ENCODE measurements around the gene DSTYK.
A peak's percentile ranks its signal among the peaks of the same experiment; 100 is the strongest.

The DSTYK gene

GRCh38 chr1:205249651-205250050, 38.1 kb upstream of the DSTYK start:
- peaks cover 10% of the 10 kb centered on the region for H3K4me1 Mint-ChIP-seq
- H3K9me3 Mint-ChIP-seq = no peaks in the 10 kb centered on the region
- peak overlapping the region in 2 of 3 experiments; percentile 30 to 67 for H3K27ac Mint-ChIP-seq
- no peak for TF ChIP-seq CTCF (IDR thresholded peaks at IDR 0.05; ENCODE audit: unreplicated experiment in 3 of 3)
- H3K4me3 Mint-ChIP-seq = peak overlapping the region in 1 of 3 experiments; percentile 71
- no peaks in the 10 kb centered on the region for H3K36me3 Mint-ChIP-seq (ENCODE audit: low read depth)
- no peaks in the 10 kb centered on the region for H3K27me3 Mint-ChIP-seq (ENCODE audit: low read depth)

GRCh38 chr1:205248793-205249601, 37.5 kb upstream of the DSTYK start:
- H3K27ac Mint-ChIP-seq = peak overlapping the region in 2 of 3 experiments; percentile 67 to 76
- no peaks in the 10 kb centered on the region for H3K27me3 Mint-ChIP-seq (ENCODE audit: low read depth)
- H3K9me3 Mint-ChIP-seq = no peaks in the 10 kb centered on the region
- H3K4me1 Mint-ChIP-seq = peaks cover 4% of the 10 kb centered on the region
- H3K4me3 Mint-ChIP-seq = peak overlapping the region in 2 of 3 experiments; percentile 14 to 75
- no peak for TF ChIP-seq CTCF (IDR thresholded peaks at IDR 0.05; ENCODE audit: unreplicated experiment in 3 of 3)
- H3K36me3 Mint-ChIP-seq (ENCODE audit: low read depth) = no peaks in the 10 kb centered on the region

- H3K9me3 Mint-ChIP-seq = no peaks in the 10 kb centered on the region
- H3K27ac Mint-ChIP-seq = peak overlapping the region in 2 of 3 experiments; percentile 67
- peaks cover 5% of the 10 kb centered on the region for H3K4me1 Mint-ChIP-seq
- H3K36me3 Mint-ChIP-seq (ENCODE audit: low read depth) = peaks cover 4% of the 10 kb centered on the region
- no peaks in the 10 kb centered on the region for H3K27me3 Mint-ChIP-seq (ENCODE audit: low read depth)
- peak overlapping the region in 2 of 3 experiments; percentile 57 to 75 for H3K4me3 Mint-ChIP-seq
- no peak for TF ChIP-seq CTCF (IDR thresholded peaks at IDR 0.05; ENCODE audit: unreplicated experiment in 3 of 3)
Observed at GRCh38 chr1:205247130-205247921, 35.8 kb upstream of the DSTYK start.

- Mint-ChIP-seq H3K4me1 (peaks cover 8% of the 10 kb centered on the region), H3K27ac (peak overlapping the region in 2 of 3 experiments; percentile 74 to 95), H3K9me3 (no peaks in the 10 kb centered on the region), H3K27me3 (ENCODE audit: low read depth) (no peaks in the 10 kb centered on the region), H3K4me3 (peak overlapping the region in 2 of 3 experiments; percentile 57 to 75), H3K36me3 (ENCODE audit: low read depth) (peaks cover 6% of the 10 kb centered on the region)
- no peak for TF ChIP-seq CTCF (IDR thresholded peaks at IDR 0.05; ENCODE audit: unreplicated experiment in 3 of 3)
Observed at GRCh38 chr1:205246351-205247119, 35.0 kb upstream of the DSTYK start.

- Mint-ChIP-seq H3K4me3 (no peak overlapping the region), H3K36me3 (ENCODE audit: low read depth) (peaks cover 6% of the 10 kb centered on the region), H3K27me3 (ENCODE audit: low read depth) (no peaks in the 10 kb centered on the region), H3K9me3 (no peaks in the 10 kb centered on the region), H3K4me1 (peaks cover 22% of the 10 kb centered on the region), H3K27ac (no peak overlapping the region)
- TF ChIP-seq CTCF (IDR thresholded peaks at IDR 0.05; ENCODE audit: unreplicated experiment in 3 of 3) = no peak
Observed at GRCh38 chr1:205245096-205245495, 33.6 kb upstream of the DSTYK start.

Data from nephron (organoid).